Left ventricle myocardium superior (tissue), 1 donor: Measurements from ENCODE around the gene ST6GAL1. TPM values are rescaled to one million over a fixed set of nuclear protein-coding genes. Genes with fewer than 3 reads are reported as not detected.
A peak's percentile ranks its signal among the peaks of the same experiment; 100 is the strongest.
"Not testable (repeated sequence)": the region's sequence is repeated elsewhere in the genome, so short reads cannot be mapped to it uniquely, and the experiment has no call there.

Experiments used
- ATAC-seq: fragments of 200-7000 bp; cut with Tn5 transposase; one replicate; pipeline ENCODE4 v1.9.1; 2020; ENCODE audit warnings: mild to moderate bottlenecking, moderate library complexity
- DNase-seq: peaks from one replicate; pipeline ENCODE4 v3.0.0-alpha.2; 2020
- intact Hi-C: fragments of 100-400 bp; cut with micrococcal nuclease; formaldehyde crosslinking; loops from one replicate; pipeline ENCODE4 v1.11.0; 2022
- total RNA-seq: library from RNA; stranded (reverse); fragmentation: NEBNext Ultra II Directional; extraction: Animal tissue kit (Norgen Biotek cat#: 25700); gene quantifications from one replicate; pipeline ENCODE4 v1.2.1, GENCODE V29; 2021
- donor health status: DM: no; HTN: yes; CAD: no; lungs with severe emphysema.

ST6GAL1 gene
- total RNA-seq, 1 donor from 2014 or later = 75.9 TPM

DNA sequence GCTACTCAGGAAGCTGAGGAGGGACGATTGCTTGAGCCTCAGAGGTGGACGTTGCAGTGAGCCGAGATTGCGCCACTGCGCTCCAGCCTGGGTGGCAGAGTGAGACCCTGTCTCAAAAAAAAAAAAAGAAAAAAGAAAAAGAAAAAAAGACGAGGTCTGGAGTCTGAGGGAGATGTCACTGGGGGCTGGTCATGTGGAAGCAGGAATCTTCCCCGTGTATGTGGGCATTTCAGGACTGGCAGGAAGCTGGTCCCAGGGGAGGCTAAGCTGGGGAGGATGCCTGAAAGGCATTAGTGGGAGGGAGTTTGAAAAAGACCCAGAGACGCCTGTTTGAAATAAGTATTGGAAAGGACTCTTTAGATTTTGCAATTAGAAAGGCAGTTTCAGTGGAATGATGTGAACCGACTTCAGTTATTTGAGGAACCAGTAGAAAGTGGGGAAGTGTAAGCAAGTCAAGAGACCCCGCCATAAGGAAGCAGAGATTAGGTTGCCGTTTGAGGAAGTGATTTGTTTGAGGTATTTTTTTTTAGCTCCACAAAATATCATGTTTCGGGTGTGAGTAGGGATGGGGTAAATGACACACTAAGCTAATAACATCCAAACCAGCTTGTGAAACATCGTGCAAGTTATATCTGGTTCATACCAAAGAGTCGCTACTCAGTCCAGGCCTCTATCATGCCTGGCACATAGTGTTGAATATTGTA lies 55.5 kb downstream of the ST6GAL1 start:
- intact Hi-C loops = no loop called here
- ATAC-seq (peak; percentile 28), DNase-seq (peak; percentile 43)

DNA sequence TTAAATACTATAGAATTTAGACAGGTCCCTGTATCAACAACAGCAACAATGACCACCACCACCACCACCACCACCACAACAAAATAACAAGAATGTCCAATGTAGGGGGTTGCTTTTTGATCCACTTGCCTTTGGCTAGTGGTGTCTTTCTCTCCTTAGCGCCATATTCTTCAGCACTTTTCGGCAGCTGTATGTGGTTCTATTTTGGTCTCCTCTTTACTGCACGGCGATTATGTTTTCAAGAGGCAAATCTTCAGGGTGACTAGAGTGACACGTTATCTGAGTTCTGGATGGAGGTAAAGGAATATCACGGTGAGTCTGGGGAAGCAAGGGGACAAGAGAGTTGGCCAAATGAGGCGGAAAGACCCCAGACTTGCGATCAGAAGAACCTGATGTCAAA lies 56.1 kb downstream of the ST6GAL1 start:
- peak; percentile 35 for ATAC-seq
- intact Hi-C loops = no loop called here
- DNase-seq = no peak

DNA sequence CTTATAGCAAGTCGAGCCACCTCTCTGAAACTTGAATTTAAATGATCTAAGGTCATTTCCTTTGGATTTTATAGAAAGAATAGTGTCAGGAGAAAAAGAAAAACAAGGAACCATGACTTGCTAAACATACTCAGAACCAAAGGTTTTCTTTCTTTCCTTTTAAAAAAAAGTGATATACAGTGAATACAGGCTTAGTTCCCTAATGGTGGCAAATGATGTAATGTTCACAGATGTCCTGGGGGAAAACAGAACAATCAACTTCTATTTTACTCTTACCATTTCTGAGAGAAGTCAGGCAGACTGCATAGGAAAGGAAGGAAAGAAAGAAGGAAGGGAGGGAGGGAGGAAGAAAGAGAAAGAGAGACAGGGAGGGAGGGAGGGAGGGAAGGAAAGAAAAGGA lies 56.5 kb downstream of the ST6GAL1 start:
- intact Hi-C loops = no loop called here
- no peak for ATAC-seq
- DNase-seq = no peak

DNA sequence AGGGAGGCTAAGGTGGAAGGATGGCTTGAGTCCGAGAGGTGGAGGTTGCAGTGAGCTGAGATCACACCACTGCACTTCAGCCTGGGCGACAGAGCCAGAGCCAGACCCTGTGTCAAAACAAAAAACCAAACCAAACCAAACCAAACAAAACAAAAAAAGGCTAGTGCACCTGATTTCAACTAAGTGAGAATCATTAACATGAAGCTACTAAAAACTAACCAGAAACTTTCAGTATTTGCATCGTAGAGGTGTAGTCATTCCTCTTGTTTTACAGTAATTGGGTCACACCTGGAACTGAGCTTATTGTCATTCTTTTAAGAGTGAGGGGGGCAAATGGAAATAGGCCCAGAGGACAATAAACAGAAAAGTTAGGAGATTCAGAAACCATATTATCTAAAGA lies 58.5 kb downstream of the ST6GAL1 start:
- DNase-seq (no peak), ATAC-seq (no peak)
- intact Hi-C loops = no loop called here

DNA sequence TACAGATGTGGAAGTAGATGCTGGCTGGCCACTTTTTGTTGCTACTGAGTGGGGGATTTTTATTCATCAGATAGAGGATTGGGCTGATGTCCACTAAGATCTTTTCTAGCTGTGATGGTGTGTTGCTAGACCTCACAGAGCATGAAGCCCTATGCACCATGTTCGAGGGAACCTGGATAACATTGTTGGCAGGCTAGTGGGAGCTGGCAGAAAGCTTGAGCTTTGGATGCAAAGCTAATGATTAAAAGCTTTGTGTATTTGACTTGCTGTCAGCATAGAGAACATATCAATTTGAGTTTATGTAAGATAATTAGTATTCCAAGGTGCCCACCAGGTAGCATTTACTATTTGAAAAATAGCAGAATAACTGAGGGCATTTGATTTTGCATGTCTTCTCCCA lies 59.1 kb downstream of the ST6GAL1 start:
- ATAC-seq (peak; percentile 19), DNase-seq (no peak)
- intact Hi-C loops = no loop called here

DNA sequence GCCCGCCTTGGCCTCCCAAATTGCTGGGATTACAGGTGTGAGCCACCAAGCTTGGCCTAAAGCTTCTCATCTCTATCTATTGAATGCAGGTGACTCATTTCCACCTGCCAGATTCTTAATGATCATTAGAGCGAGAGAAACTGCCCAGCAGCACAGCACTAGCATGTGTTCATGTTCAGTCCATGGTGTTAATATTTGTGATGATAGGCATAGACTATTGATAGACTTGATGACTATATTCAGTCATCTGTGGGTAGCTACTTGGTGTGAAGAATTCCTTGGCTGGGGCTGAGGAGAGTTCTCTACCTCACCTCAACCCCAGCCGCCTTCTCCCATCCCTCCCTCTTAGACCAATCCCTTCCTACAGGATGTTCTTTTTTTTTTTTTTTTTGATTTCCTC lies 60.0 kb downstream of the ST6GAL1 start:
- DNase-seq (no peak), ATAC-seq (no peak)
- intact Hi-C loops = no loop called here

DNA sequence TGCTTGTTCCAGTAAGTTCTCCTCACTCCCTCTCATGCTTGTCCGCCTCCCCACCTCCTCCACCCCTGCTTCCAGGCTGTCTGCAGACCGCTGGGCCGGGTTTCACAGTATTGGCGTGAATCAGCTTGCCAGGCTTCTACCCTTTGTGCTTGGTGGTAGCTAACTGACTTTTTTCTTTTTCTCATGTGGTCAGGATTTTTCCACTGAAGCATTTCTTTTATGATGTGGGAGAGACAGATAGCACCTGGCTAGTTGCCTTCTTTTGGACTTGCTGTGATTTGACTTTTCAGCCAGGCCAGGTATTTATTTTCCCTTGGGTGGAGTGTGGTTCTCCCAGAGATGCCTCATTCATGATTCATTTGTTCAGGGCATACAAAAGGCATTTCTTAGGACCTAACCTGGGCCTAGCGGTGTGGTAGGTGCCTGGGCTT lies 60.6 kb downstream of the ST6GAL1 start:
- intact Hi-C loops = no loop called here
- ATAC-seq (peak; percentile 28), DNase-seq (no peak)

DNA sequence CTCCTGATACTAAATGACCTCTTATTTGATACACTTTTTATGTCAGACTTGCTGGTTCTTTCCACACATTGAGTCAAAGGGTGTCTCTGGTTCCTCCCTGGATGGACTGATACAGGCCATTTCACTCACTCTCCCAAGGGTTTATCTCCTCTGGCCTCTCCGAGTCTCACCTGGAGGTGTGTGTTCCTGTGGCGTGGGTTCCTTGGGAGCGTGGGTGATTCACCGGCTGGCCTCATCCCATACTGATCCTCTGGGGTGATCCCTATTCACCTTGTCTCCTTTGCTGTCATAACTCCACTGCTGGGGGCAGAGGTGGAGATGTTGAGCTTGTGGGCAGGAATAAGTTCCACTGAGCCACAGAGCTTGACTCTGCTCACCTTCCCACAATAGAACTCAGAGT lies 61.1 kb downstream of the ST6GAL1 start:
- intact Hi-C loops = no loop called here
- DNase-seq (no peak), ATAC-seq (no peak)

DNA sequence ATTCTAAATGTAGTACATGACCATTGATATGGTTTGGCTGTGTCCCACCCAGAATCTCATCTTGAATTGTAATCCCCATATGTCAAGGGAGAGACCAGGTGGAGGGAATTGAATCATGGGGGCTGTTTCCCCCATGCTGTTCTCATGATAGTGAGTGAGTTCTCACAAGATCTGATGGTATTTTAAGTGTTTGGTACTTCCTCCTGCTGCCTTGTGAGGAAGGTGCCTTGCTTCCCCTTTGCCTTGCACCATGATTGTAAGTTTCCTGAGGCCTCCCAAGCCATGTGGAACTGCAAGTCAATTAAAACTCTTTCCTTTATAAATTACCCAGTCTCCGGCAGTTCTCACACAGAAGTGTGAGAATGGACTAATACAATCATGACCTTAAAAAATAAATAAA lies 61.8 kb downstream of the ST6GAL1 start:
- intact Hi-C loops, ATAC-seq, DNase-seq: not testable (repeated sequence)

DNA sequence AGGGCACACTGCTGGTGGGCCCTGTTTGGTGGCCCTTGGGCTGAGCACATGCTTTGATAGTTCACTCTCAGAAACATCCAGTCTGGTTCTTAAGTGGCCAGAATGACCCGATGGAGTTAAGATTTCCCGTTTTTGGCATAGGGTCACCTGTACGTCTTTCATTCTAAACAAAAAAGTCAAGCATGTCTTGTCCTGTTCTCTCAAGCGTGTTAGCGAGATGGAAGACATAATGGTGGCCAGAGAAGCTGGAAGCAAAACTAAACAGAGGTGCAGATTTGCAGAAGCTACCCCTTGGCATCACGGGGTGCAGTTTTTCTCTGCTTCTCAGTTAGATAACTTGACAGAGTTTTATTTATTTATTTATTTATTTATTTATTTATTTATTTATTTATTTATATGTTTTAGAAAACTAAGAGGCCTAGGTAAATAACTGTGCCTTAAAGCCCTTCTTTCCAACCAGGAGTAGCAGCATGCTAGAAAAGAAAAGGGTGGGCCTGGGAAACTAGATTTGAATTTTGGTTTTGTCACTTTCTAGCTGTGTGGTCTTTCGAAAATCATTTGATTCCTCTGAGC lies 63.0 kb downstream of the ST6GAL1 start:
- DNase-seq (no peak), ATAC-seq (no peak)
- intact Hi-C loops = no loop called here

DNA sequence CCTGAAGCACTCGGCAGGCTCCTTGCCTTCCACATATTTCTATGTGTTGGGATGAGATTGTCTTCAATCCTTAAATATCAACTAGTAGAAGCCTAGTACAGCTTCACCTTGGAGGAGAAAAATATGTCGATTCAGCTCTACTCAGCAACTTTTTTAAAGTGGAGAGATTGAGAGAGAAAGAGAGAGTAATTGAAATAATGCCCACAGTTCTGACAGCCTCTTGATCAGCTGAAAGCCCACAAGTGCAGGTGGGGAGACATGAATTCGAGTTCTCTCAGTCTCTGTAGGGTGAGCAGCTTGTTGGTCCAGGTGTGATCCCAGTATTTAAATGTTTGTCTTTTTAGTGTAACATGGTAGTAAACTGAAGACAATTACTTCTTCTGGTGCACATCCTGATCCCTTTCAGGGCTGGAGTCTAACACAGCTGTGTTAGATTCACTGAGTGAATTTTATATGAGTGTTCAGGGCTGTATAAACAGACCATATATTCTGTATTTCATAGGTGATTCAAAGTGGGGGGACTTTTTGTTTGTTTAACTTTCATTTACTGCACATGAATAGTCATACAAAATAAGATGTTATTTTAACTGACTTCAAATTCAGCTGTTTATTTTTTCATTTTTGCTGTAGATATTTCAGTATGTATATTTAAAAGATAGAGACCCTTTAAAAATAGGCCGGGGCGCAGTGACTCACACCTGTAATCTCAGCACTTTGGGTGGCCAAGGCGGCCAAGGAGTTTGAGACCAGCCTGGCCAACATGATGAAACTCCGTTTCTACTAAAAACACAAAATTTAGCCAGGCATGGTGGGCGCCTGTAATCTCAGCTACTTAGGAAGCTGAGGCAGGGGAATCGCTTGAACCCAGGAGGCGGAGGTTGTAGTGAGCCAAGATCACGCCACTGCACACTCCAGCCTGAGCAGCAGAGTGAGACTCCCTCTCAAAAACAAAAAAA lies 64.0 kb downstream of the ST6GAL1 start:
- DNase-seq (no peak), ATAC-seq (no peak)
- intact Hi-C loops = no loop called here

DNA sequence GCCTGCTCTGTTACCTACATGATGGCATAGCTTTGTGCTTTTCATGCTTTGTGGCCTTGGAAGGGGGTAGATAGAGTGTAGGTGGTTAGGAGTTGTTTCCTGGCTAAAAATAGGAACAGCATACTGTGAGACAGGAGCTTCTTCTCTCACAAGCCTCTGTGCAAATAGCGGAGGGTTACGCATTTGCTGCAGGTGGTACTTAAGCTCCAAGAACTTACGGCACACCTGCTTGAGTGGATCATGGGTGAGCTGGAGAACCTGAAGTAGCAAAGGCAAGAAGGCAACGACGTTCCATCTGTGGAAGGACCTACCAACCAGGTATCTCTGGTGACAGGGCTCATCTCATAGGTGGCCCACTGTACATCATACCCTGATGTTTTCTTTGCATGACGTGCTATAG lies 66.0 kb downstream of the ST6GAL1 start:
- ATAC-seq = peak; percentile 38
- DNase-seq = no peak
- intact Hi-C loops = no loop called here

DNA sequence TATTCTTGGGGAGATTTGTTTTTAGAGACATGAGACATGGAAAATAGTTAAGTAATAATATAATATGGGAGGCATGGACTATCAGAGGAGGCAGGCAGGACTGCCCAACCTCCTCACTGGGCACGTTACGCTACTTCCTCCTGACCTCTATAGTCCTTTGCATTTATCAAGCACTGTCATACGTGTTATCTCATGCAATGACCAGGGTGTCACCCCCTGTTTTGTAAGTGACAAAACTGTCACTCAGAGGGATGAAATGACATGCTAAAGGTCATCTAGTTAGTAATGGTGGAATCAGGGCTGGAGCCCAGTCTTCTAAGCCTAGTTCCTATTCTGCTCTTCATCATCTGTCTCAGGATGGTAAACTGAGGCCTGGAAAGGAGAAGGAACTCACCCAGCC lies 66.7 kb downstream of the ST6GAL1 start:
- DNase-seq (no peak), ATAC-seq (peak; percentile 31)
- intact Hi-C loops = no loop called here

DNA sequence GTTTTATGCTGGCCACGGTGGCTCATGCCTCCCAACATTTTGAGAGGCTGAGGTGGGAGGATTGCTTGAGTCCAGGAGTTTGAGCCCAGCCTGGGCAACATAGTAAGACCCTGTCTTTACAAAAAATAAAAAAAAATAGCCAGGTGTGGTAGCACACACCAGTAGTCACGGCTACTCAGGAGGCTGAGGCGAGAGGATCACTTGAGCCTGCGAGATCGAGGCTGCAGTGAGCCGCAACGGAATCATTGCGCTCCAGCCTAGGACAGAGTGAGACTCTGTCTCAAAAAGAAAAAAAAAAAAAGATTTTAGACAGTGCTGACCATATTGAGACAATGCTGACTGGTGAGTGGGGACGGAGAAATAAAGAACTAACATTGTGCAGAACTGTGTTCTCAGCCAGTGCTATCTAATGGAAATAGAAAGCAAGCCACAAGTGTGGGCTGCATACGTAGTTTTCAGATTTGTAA lies 67.2 kb downstream of the ST6GAL1 start:
- ATAC-seq = no peak
- no peak for DNase-seq

DNA sequence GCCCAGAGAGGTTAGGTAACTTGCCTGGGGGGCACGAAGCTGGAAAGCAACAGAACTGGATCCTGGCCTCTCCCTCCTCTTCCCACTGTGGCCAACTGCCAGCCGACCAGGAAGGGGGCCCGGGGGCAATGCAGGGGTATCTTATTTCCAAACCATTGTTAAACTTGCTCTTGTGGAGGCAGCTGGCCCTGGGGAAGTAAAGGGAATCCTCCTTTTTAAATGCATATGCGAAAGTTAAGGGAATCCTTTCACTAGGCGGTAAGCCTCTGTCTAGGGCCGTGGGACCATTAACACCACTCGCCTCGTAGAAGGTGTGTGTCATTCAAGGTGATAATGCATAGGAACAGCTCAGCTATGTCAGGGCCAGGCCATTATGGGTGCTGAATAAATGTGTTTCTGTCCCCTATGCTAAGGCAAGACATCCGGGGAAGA lies 68.6 kb downstream of the ST6GAL1 start:
- ATAC-seq (no peak), DNase-seq (no peak)
- intact Hi-C loops = no loop called here

More for the DNA sequence above, 67.2 kb downstream of the ST6GAL1 start:
- intact Hi-C loops = no loop called here

DNA sequence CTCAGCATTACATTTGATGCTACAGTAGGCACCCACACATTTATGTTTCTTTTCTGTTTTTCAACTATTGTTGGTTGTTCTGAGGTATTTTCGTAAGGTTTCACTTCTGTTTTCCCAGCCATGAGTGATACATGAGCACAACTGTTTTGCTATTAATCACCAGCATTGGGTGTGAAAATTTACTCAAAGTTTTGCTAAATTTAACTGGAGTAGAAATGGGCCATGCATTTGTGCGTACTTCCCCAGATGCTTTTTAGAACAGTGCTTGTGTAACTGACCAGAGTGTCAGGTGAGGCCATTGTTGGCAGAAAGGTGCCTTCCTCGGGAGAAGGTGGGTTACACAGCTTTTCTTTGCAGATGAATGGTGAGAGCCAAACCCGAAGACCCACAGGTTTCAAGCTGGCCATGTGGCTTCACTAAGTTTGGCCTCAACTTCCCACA lies 70.4 kb downstream of the ST6GAL1 start:
- intact Hi-C loops = no loop called here
- DNase-seq (no peak), ATAC-seq (no peak)

DNA sequence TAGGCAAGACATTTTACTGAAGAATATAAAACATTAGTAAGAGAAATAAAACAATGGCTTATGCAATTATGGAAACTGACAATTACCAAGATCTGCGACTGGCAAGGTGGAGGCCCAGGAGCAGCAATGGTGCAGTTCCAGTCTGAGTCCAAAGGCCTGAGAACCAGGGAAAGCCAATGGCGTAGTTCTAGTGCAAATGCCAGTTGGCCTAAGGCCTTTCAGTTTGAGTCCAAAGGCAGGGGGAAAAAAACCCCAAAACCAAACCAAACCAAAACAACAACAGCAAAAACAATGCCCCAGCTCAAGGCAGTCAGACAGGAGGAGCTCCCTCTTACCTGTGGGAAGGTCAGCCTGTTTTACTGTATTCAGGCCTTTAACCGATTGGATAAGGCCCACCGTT lies 72.6 kb downstream of the ST6GAL1 start:
- DNase-seq (no peak), ATAC-seq (no peak)
- intact Hi-C loops = no loop called here

DNA sequence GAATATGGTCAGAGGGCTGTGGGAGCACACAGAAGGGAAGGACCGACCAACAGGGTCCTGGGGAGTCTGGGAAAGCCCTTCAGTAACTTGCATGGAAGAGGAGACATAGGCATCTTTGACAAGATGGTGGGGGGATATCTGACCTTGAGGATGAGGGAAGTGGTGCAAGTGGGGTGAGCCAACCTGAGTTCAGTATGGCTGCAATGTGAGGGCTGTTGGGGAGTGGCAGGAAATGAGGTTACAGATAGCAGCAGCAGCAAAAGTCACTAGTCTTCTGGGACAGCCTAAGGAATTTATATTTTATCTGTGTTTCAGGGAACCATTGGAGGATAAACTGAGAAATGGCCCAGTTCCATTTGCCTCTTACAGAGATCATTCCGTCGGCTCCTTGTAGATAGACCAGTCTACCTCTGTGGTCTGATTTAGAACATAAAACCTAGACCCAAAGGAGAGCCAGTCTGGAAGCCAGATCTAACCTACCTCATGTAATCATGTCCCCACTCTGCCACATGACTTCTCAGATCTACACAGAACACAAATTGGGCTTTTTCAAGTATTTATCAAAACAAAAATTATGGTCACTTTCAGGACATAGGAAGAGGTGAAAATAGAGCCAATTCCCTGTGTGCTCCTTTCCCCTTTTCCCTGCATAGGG lies 75.6 kb downstream of the ST6GAL1 start:
- ATAC-seq = no peak
- DNase-seq = no peak
- intact Hi-C loops = no loop called here

DNA sequence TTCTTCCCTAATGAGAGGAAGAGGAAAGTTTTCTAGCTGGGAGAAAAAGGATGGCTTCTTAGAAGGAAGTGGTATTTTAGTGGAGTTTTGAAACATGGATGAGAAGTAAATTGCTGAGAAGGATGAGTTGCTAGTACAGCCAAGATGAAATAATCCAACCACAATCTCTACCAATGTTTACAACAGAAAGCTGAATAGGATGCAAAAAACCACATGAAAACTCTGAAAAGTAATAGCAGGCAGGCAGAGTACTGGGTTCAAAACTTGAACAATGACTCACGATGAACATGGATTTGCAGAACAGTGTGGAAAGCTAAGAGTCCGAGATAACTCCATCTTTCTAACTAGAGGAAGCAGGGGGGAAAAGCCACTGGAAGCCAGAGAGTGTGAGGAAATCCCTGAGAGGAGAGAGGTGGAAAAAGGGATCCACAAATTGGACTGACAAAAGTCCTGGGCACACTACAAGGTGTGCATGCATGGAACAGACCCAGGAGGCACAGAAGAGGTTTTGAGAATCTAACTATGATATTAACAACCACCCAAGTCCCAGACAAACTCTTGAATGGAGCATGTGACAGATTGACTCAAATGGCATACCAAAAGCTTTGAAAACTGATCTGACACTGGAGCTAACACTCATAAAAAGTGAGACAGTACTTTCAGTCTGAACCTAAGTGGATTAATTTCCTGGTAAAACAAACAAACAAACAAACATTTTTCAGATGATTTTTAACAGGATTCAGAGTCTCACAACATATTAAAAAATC lies 76.7 kb downstream of the ST6GAL1 start:
- intact Hi-C loops = no loop called here
- ATAC-seq (no peak), DNase-seq (no peak)
